ENCODE measurements around the gene KANK4. TPM values are rescaled to one million over a fixed set of nuclear protein-coding genes. Genes with fewer than 3 reads are reported as not detected.
"Not testable (repeated sequence)": the region's sequence is repeated elsewhere in the genome, so short reads cannot be mapped to it uniquely, and the experiment has no call there.

Gene KANK4
- total RNA-seq, 1 donor from 2014 or later = not detected

DNA sequence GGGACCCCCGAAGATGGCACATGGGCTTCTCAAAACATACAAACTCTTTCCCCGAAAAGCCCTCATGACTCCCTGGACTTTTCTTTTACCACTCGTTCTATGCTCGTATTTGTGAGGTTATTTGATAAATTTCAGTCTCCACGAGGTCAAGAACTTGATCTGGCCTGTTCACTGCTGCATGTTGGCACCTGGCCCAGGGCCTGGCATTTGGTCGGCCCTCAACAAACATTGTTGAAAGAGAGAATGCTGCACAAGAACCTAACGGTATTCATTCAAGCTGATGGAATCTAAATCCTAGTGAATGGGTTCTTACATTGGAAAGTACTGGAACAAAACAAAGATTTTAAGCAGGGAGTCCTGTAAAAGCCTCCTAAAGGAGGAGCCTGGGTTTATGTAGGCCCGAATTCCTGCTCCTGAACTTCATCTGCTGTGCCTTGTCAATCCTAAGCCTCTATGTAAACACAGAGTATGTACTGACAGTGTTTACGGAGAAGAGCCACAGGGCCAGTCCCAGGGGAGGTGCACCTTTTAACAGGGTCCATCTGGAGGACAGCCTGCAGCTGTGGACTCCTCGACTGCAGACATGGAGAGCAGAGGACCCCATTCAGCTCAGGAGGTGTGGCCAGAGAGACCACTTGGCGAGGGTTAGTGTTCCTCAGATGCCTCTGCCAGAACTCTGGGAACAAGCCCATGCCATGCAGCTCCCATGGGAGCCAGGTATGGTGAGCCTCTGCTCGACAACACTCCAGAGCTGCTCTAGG is 77.7 kb downstream of the KANK4 start:
- Mint-ChIP-seq H3K36me3 (ENCODE audit: low read depth) (no peaks in the 10 kb centered on the region), H3K27ac (no peak overlapping the region), H3K9me3 (no peaks in the 10 kb centered on the region), H3K4me3 (no peak overlapping the region), H3K4me1 (no peaks in the 10 kb centered on the region), H3K27me3 (no peaks in the 10 kb centered on the region)
- DNase-seq = no peak
- ChIA-PET POLR2A (no interaction called here), CTCF (no interaction called here)
- ATAC-seq (ENCODE audit: low read depth) = no peak
- no peak for TF ChIP-seq CTCF (IDR thresholded peaks at IDR 0.05)
- intact Hi-C loops (cut with micrococcal nuclease) = no loop called here

DNA sequence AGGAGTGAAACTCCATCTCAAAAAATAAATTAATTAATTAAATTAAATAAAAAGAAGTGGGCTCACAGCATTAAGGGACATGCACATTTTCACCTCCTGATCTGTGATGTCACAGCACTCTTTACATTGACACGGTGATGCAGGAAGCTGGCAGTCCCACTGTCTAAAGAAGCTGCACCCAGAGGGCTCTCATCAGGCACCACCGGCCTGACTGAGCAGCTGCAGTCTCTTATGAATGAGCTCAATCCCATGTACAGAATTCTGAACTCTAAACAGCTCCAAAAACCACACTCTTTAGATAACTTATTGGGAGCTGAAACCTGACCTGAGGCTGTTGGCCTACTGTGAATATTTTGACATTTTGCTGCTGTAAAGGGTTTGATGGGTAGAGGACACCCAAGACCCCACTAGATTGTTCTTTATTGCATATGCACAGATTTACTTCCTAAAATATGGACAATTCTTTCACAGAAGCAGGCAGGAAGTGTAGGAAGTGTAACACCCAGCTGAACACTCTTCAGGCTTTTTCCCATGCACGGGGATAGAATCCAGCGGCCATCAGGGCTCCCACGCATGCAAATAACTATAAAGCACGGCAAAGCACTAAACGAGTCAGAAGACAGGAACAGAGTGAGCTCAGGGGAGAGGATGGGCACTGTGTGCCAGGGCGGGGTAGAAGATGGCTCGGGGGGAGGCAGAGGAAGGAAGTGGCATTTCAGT is 78.4 kb downstream of the KANK4 start:
- intact Hi-C loops (cut with micrococcal nuclease) = no loop called here
- H3K27me3 Mint-ChIP-seq = no peaks in the 10 kb centered on the region
- no peaks in the 10 kb centered on the region for H3K4me1 Mint-ChIP-seq
- no peak overlapping the region for H3K27ac Mint-ChIP-seq
- no peaks in the 10 kb centered on the region for H3K9me3 Mint-ChIP-seq
- CTCF ChIA-PET = no interaction called here
- DNase-seq (no peak), ATAC-seq (ENCODE audit: low read depth) (no peak)
- H3K36me3 Mint-ChIP-seq (ENCODE audit: low read depth) = no peaks in the 10 kb centered on the region
- no peak overlapping the region for H3K4me3 Mint-ChIP-seq
- no peak for TF ChIP-seq CTCF (IDR thresholded peaks at IDR 0.05)
- POLR2A ChIA-PET = no interaction called here

GRCh38 chr1:62239652-62240403 is 79.4 kb downstream of the KANK4 start:
- H3K4me1 Mint-ChIP-seq; intact Hi-C loops (cut with micrococcal nuclease); CTCF ChIA-PET; H3K9me3 Mint-ChIP-seq; H3K27ac Mint-ChIP-seq; POLR2A ChIA-PET; H3K27me3 Mint-ChIP-seq; ATAC-seq (ENCODE audit: low read depth); DNase-seq; H3K36me3 Mint-ChIP-seq (ENCODE audit: low read depth); H3K4me3 Mint-ChIP-seq: not testable (repeated sequence)

GRCh38 chr1:62238507-62238906 is 80.7 kb downstream of the KANK4 start:
- Mint-ChIP-seq H3K4me1 (no peaks in the 10 kb centered on the region), H3K27me3 (peaks cover 2% of the 10 kb centered on the region), H3K36me3 (ENCODE audit: low read depth) (no peaks in the 10 kb centered on the region), H3K27ac (no peak overlapping the region), H3K9me3 (no peaks in the 10 kb centered on the region), H3K4me3 (no peak overlapping the region)
- ATAC-seq (ENCODE audit: low read depth) = no peak
- ChIA-PET CTCF (no interaction called here), POLR2A (no interaction called here)
- no peak for TF ChIP-seq CTCF (IDR thresholded peaks at IDR 0.05)
- DNase-seq = no peak
- intact Hi-C loops (cut with micrococcal nuclease) = no loop called here

- ATAC-seq (ENCODE audit: low read depth) (no peak), DNase-seq (no peak)
- Mint-ChIP-seq H3K4me3 (no peak overlapping the region), H3K9me3 (no peaks in the 10 kb centered on the region), H3K27ac (no peak overlapping the region), H3K4me1 (no peaks in the 10 kb centered on the region), H3K36me3 (ENCODE audit: low read depth) (no peaks in the 10 kb centered on the region), H3K27me3 (peaks cover 2% of the 10 kb centered on the region)
- no peak for TF ChIP-seq CTCF (IDR thresholded peaks at IDR 0.05)
- intact Hi-C loops (cut with micrococcal nuclease) = no loop called here
- CTCF ChIA-PET = no interaction called here
- POLR2A ChIA-PET = no interaction called here
Measured at GRCh38 chr1:62237950-62238374, 81.3 kb downstream of the KANK4 start.
